HPDE6-E6E7 (cell line): ENCODE data around the gene LCP2.

ENCODE experiments used
- DNase-seq: peaks from one replicate; pipeline ENCODE4 v3.0.0; 2011; ENCODE audit warnings: missing footprints; ENCODE audit errors: extremely low spot score

The LCP2 gene

DNA sequence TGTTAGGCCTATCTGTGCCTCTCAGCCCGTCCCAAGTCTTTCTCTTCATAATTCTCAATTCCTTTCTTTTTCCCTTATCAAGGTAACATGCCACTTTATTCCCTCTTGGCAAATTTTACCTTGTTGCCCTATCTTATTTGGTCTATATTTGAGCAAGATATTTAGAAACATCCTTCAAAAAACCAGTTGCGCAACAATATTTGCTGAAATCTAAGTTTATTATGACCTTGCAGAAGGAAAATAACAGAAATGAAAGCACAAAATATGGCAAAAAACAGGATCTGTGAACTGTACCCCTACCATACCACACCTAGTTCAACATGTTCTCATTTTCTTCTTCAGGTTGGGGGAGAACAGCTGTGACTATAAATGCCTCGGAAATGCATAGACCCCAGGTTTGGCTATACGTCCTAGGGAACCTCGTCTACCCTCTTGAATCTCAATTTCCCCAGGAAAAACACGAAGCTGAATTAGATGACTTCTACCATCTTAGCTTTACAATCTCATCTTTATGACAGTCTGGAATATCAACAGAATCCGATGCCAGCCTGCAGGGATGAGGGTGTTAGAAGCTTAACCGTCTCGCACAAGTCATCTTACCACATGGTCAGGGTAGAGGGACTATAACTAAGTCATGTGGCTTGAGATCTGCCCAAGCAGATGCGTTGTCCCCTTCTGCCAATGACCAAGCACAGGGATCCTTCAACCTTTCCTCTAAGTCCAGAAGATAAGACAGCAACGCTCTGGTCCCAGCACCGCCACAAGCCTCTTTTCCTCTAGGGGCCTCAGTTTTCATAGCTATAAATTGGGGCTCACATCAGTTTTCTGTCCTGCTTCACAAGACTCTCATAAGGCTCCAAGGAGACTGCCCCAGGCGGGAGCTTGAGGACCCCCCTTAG lies 1.3 kb downstream of the LCP2 start:
- no peak for DNase-seq

DNA sequence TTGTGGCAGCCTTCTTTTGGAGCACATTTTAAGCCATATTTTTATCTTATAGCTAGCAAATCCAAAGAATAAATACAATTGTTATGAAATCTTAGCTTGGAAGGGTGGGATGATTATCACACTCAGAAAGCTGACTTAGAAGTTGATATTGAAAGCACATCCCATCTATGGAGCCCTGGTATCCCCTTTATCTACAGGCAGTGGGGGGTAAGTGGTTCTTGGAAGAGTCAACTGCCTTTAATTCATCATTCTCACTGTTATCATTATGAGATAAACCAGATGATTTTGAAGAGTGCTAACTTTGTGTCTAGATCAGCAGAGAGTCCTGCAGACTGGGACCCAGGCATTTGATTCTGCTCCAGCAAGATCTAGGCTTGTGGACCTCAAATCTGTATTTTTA lies 3.0 kb downstream of the LCP2 start:
- DNase-seq: no peak

DNA sequence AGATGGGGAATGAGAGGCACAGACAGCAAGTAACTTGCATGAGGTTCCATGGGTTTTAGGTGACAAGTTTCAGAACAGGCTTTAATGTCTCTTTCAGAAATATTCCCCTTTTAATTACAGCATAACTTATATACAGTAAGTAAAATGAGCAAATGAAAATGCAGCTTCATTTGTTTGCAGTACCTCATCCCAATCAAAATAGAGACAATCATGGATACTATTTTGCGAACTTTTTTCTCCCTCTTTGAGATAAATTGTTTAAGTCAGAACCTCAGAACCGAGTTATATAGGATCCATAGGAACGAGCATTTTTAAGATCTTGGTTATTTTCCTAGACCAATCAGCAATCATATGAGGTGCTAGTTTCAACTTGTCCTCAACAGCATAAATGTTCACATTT lies 3.5 kb downstream of the LCP2 start:
- no peak for DNase-seq

DNA sequence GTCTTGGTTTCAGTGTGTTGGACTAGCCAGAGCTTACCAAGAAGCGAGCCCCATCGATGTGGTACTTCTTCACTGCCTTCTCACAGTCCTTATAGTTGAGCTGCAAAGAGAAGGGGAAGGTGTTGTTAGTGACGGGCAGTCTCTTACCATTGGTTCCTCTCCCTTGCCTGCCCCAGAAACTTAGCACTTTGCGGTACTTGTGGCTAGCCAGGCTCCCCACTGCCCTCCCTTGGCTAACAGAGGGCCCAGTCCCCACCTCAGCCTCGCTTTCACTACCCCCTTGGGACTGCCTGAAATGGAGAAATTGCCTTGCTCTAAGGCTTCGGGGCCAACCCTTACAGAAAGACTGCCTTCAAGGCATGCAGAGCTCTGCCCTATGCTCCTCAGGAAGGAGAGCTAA lies 4.3 kb downstream of the LCP2 start:
- no peak for DNase-seq

DNA sequence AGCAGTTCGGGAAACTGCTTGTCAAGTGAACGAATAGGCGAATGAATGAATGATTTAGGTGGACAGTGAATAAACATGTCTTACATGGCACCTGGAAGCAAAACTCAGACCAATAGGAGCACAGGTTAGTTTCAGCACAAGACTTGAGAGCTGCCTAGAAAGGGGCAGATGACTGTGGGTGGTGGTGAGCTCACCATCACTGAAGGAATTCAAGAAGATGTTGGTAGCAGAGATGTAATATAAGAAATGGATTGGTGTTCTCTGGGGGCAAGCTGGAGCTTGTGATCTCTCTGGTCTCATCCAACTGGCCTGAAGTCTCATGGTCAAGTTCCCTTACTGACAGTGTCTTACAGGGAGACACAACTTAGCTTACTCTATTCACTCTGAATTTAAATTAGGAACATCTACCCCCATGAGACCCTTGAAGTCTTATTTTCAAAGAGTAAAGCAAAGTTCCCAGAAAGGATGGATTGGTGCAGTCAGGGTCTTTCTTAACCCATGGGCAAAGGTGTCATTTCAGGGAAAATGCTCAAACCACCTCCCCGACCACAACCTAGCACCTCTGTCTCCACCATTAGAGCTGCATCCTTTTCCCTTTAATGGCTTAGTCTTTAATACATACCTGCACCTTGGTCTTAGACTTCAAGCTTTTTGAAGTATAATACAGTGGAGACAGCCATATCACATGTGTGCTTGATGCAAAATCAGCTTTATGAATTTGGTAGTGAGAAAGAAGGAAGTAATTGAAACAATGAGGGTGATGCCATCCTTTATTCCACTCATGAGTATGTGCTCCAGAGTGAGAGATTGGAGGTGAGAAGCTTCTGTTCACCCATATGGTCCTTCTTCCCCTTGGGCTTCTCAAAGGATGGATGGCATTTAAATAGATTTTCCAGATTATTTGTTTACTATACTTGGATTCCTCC lies 5.1 kb downstream of the LCP2 start:
- DNase-seq: no peak

DNA sequence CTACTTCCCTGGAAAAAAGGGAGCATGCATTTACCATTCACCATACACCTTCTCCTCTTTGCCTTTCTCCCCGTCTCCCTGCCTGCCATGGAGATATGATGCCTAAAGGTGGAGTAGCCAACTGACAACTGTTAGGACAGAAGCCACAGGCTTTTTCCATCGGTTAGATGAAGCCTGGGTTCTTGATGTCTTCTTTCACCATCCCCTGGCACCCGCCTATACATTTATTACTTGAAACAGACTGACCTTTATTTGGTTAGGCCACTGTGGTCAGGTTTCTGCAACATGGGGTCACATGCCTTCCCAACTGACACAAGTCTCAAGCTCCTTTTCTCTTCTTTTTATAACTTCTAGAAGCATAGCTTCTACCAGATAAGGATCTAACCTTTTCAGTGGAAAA lies 7.1 kb downstream of the LCP2 start:
- DNase-seq: no peak

DNA sequence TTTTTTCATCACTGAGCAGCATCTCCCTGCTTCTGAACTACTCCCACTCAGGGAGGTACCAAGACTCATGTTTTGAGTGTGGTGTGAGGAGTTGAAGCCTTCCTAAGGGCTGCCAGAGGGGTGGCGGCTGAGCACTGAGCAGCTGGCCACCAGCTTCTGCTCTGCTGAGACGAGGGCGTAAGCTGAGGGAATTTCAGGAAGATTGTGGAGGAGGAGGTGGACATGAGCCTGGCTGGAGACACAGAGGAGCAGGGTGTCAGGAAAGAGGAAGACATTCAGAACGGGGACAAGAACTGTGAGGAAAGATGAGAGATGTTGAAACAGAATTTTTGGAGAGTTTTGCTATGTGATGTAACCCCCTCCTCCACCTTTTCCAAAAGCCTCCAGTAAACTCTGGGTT lies 7.8 kb downstream of the LCP2 start:
- no peak for DNase-seq

DNA sequence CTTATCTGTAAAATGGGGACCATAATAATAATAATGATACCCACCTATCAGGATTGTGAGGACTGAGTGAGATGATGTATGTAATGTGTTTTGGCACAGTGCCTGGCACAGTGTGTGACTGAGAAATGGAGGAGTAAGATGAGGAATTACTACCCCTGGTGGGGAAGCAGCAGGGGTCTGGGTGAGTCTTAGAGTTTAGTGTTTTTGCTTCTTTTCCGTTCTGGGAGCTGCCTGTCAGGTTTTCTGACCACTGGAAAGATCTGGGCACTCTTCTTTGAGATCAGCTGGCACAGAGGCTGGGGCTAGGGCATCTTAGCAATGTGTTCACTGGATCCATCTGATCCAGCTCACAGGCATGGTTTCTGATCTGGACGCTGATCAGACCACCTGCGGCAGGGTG lies 8.5 kb downstream of the LCP2 start:
- DNase-seq: no peak

DNA sequence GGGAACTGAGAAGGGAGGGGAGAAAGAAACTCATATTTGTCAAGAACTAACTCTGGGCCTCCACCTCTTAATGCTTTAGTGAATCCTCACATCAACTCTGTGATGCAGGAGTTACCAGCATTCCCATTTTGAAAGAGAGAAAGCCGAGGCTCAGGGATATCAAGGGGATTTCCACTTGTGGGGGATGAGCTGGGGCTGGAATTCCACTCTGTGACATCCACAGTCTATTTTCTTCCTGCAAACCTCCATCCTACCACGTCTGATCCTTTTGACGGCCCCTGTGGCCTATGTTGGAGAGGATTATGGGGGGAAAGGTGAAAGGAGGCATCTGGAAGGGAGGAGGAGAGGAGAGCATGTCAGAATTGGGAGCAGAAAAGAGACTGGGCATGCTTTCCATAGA lies 9.0 kb downstream of the LCP2 start:
- no peak for DNase-seq

DNA sequence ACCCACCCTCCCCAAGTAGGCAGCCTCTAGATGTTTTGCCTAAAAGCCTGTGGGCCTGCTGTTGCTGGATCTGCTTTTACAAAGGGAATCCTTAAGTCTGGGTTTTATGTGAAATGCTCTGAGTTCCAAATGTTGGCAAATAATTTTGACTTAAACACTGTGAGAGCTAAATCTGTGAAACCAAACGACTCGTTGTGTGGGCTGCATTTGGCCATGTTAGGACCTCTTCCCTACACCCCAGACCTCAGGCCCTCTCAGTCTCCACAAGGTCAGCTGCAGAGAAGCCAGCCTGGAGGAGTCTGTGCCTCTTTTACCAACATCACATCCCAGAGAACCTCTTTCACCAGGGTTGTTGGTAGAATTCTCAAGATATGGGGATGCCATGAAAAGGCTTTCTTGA lies 9.4 kb downstream of the LCP2 start:
- no peak for DNase-seq

DNA sequence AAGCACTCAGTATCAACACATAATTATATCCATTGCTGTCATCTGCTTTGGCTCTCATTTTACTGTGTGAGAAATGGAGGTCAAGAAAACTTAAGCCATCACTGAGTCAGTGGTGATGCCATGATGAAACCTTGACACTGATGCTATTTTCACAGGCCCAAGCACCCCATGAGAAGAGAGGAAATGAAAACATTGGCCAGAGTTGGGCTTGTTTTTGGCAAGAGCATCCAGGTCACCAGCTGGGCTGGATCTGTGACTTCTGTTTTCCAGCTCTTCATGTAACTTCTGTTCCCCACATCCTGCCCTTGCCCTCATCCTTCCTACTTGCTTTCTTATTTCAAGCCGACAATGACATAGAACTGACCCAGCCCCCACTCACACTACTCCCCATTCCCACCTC lies 10.0 kb downstream of the LCP2 start:
- no peak for DNase-seq

DNA sequence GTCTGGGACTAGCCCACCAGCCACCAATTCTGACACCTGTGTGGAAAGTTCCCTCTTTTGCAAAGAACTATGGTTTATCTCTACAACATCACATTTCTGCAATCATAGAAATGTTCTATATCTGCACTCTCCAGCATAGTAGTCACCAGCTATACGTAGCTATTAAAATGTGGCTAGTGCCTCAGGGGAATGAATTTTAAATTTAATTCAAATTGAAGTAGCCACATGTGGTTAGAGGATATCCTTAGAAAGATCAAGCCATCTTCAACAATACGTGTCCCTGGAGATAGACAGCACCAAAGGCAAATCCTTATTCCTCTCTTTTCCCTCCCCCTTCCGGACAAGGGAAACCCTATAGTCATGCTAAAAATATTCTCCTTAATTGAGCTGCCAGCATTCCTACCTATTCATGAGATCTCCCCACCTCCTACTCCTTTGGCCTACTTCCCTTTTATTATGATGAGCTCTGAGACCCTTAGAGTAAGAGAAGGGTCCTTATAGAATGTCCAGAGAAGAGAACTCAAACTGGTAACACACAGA lies 11.1 kb downstream of the LCP2 start:
- no peak for DNase-seq

DNA sequence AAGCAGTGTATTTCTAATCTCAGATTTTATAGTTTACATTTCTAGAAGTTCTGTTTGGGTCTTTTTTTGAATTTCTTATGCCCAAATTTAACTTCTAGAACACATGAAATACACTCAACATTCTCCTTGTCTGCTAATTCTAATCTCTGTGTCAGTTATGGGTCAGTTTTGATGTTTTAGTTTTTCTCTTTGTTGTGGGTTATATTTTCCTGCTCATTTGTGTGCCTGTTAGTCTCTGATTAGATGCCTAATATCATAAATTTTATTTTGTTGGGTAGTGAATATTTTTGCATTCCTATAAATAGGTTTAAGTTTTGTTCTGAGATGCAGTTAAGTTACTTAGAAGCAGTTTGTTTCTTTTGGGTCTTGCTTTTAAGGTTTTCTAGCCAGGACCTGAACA lies 12.4 kb downstream of the LCP2 start:
- DNase-seq: no peak

DNA sequence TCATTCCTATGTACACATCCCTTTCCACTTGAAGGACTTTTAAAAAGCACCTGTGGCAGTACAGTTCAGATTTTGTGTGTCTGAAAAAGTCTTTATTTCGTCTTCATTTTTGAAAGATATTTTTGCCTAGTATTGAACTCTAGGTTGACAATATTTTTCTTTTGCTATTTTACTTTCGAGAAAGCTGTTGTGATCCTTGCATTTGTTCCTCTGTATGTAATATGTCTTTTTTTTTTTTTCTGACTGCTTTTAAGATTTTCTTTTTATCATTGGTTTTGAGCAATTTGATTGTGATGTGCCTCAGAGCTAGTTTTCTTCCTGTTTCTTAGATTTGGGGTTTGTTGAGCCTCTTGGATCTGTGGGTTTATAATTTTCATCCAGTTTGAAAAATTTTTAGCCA lies 13.3 kb downstream of the LCP2 start:
- DNase-seq: no peak

DNA sequence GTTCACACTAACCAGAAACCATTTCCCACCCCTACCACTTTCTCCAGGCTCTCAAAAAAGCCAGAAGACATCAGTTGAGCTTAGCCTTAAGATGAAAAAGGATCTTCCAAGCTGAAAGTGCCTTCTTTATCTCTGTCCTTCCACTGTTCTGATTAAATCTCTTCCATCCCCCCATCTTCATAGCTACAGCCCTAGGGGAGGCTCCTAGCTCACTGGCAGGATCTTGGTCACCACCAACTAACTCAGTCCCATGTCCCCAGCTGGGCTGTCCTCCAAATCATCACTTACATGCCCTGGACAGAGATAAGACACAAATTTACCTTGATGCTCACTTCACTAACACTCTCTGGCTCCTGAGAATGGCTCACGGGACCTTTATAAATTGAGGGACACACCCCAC lies 14.3 kb downstream of the LCP2 start:
- no peak for DNase-seq

DNA sequence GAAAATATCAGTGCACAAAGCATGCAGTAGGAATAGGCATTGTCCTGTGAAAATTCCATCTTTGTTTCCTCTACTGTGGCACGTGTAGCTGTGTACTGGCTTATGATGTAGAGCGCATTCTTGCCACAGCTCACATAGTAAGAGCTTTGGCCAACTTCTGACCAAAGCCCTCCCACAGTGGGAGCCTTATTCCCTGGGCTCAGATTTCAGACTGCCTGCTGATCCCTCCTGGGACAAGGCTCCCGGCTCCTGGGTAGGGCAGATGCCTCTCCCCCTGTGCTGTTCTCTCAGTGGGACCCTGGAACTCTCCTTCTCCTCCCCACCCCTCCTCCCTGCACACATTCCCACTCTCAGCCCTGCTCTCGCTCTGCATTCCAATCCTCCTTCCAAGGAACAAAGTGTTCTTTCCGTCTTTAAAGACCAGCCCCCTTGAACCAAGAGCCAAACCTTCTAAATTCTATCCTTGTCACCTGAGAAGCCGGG lies 17.5 kb downstream of the LCP2 start:
- no peak for DNase-seq

DNA sequence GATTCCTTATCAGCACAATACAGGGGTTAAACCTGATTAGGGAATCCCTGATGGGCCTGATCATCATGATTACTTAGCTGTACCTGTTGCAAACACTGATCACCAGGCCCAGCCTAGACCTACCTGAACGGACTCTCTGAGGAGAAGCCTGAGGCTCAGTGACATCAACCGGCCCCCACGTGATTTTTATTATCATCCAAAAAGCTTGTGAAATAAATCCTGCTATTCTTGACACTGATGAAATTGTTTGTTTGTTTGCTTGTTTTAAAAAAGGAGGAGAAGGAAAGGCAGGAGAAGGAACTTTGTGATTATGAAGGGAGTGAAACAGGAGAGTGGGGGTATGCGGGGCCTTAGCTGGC lies 18.1 kb downstream of the LCP2 start:
- no peak for DNase-seq

DNA sequence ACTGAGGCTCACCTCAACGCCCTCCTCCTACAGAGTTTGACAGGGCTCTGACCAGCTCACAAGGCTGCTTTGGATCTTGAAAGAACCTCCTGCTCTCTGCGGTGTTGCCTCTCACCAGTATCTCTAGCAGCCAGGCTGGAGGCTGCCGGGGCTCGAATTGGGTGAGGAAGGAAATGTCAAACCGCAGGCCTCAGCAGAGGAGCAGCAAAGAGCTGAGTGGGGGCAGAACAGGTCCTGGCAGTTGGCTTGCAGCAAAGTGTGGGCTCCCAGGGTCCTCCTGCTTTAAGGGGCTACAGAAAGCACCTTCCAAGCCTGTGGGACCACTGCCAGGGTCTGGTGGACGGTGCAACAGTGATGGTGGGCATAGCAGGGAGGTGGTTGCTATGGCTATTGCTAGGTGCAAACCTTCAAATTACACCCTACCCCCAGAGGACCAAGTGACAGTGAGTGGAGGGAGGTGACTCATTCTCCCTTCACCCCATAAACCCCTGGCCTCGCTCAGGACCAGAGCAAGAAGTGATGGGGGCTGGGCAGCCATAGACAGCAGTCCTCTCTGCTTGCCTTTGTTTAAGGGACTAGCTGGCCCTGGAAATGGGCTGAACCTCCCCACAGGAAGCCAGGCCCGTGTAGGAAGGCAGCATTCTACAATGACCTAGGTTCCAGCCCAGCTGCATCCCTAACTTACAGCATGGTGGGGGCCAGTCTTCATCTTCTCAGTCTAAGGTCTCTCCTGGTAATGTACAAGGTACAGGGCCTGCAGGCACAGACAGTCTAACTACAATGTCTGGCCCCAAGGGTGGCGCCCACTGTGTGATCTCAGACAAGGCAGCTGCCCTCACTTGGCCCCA lies 18.7 kb downstream of the LCP2 start:
- DNase-seq: no peak

DNA sequence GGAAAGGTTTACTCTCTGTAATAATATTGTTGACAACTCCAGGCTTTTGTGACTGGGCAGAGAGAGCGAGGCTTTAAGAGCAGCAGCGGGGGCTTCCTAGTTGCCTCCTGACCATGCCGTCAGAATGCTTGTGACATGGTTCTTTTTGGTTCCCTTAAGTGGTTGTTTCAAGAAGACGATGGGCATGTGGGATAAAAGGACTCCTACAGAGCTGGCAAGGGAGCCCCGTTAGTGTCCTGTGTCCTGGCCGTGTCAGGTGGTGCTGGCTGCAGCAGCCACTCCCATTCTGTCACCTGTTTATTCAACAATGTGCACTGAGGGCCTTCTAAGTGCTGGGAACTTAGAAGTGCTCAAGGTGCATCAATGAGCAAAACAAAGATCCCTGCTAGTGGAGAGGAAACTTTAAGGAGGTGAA lies 19.7 kb downstream of the LCP2 start:
- DNase-seq: no peak

DNA sequence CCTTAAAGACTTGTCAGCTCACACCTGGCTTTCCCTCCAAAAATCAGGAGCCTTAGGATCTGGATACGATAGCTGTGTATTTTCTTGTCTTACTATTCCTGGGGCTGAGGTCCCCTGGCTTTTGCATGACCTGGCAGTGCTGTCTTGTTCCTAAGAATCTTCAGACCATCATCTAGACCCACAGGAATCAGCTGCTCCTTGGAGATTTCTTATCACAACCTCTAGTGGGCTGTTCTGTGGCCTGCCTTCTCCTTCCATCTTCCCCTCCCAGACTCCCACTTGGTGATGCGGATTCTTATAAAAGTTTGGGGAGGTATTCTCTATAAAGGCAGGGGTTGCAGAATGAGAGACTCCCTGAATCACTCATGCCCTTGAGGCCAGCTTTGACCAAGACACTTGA lies 21.4 kb downstream of the LCP2 start:
- no peak for DNase-seq

DNA sequence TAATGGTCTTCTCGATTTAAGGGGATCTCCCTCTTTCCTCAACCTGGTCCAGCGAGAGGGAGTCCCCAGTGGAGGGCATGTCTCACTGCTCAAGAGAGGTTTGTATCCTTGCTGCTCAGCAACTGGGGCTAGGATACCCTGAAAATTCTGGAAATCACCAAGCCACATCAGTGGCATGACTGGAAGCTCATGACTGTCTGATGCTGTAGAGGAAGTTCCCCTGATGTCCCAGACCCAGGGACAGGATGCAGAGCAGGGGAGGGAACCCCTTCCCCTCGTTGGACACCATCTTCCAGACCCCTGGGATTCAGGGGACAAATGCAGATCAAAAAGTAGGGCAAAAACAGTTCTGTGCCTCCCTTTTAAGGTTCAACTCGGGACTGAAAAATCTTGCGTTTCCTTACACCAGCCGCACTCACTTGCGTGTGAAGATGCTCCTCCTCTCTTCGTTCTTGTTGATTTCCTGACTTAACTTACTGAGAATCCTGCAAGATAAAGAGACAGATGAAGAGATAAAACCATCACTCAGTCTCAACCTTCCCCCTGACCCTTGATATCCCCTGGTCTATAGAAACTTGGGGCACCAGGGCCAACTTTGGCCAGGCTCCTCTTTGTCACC lies 22.1 kb downstream of the LCP2 start:
- DNase-seq: no peak
